Fibroblast of lung (primary cell): Measurements from ENCODE around the gene BICRA. TPM values are rescaled to one million over a fixed set of nuclear protein-coding genes. Genes with fewer than 3 reads are reported as not detected.

ENCODE experiments used
- DNase-seq, 2 donors: peaks; one replicate each; pipeline versions ENCODE4 v3.0.0 to v3.0.0-alpha.2; 2010; ENCODE audit warnings: low read depth in 2 of 2
- H2AFZ ChIP-seq: 2 replicates; pipeline ENCODE4 v1.5.1; 2012; ENCODE audit warnings: low read length, control low read depth, inconsistent platforms
- H3K27ac ChIP-seq: 2 replicates; pipeline ENCODE4 v1.5.1; 2011; ENCODE audit warnings: low read length, control low read depth; ENCODE audit not compliant: insufficient read depth
- H3K27me3 ChIP-seq: 2 replicates; pipeline ENCODE4 v1.5.1; 2011; ENCODE audit warnings: mild to moderate bottlenecking, low read length; ENCODE audit not compliant: control insufficient read depth, insufficient read depth
- H3K36me3 ChIP-seq: 2 replicates; pipeline ENCODE4 v1.5.1; 2011; ENCODE audit warnings: low read length; ENCODE audit not compliant: control insufficient read depth, insufficient read depth
- H3K4me1 ChIP-seq: 2 replicates; pipeline ENCODE4 v1.5.1; 2011; ENCODE audit warnings: low read length; ENCODE audit not compliant: control insufficient read depth, insufficient read depth; ENCODE audit errors: extremely low read depth
- H3K4me2 ChIP-seq: 2 replicates; pipeline ENCODE4 v1.5.1; 2011; ENCODE audit warnings: low read length, control low read depth; ENCODE audit not compliant: insufficient read depth; ENCODE audit errors: extremely low read depth
- H3K4me3 ChIP-seq, 4 experiments: fragments of 200-600 bp in 1 of 4; sonication (generic) in 1 of 4; replicated peaks in 1 of 4; 2 replicates each; pipeline ENCODE4 v1.5.1; 2011 to 2016; ENCODE audit warnings: low read length in 4 of 4, low read depth in 3 of 4, mild to moderate bottlenecking in 3 of 4, control low read depth in 2 of 4, inconsistent platforms in 1 of 4, mixed read lengths in 1 of 4; ENCODE audit not compliant: insufficient read depth in 1 of 4; ENCODE audit errors: control extremely low read depth in 1 of 4
- H3K79me2 ChIP-seq: 2 replicates; pipeline ENCODE4 v1.5.1; 2012; ENCODE audit warnings: mild to moderate bottlenecking, low read length, inconsistent platforms; ENCODE audit not compliant: control insufficient read depth, insufficient read depth
- H3K9ac ChIP-seq: 2 replicates; pipeline ENCODE4 v1.5.1; 2011; ENCODE audit warnings: mild to moderate bottlenecking, low read length, control low read depth; ENCODE audit not compliant: insufficient read depth
- H3K9me3 ChIP-seq: 2 replicates; pipeline ENCODE4 v1.5.1; 2012; ENCODE audit warnings: low read depth, low read length; ENCODE audit not compliant: control insufficient read depth, insufficient read depth
- H4K20me1 ChIP-seq: 2 replicates; pipeline ENCODE4 v1.5.1; 2011; ENCODE audit warnings: low read length; ENCODE audit not compliant: control insufficient read depth, insufficient read depth; ENCODE audit errors: extremely low read depth
- EZH2 ChIP-seq: IDR thresholded peaks from 2 replicates; pipeline ENCODE4 v1.5.1; 2012; ENCODE audit warnings: low read length, control low read depth, mild to moderate bottlenecking; ENCODE audit errors: missing control alignments
- polyA plus RNA-seq, 2 donors: library from polyadenylated mRNA; depleted of rRNA in 1 of 2; stranded (reverse) in 1 of 2; unstranded in 1 of 2; fragments of >200 nt; gene quantifications; 2 replicates each; pipeline ENCODE4 v1.2.1, GENCODE V29; 2011 to 2012; ENCODE audit warnings: missing spikeins in 1 of 2
- total RNA-seq: library from RNA; depleted of rRNA; stranded (reverse); fragments of >200 nt; gene quantifications from 2 replicates; pipeline ENCODE4 v1.2.1, GENCODE V29; 2014
- TF ChIP-seq, protein P1 (sequence below), 2 donors: IDR thresholded peaks in 1 of 2; conservative IDR thresholded peaks in 1 of 2; 1 replicate in 1 of 2; 2 replicates in 1 of 2; pipeline ENCODE4 v1.5.1; 2011 to 2012; ENCODE audit warnings: low read length in 2 of 2, control low read depth in 1 of 2, inconsistent platforms in 1 of 2, low read depth in 1 of 2, mild to moderate bottlenecking in 1 of 2

BICRA gene
- total and polyA plus RNA-seq, 2 donors (not counting 1 experiment from before 2014, with no cell fraction given), result 0.44 to 3.8 TPM

DNA sequence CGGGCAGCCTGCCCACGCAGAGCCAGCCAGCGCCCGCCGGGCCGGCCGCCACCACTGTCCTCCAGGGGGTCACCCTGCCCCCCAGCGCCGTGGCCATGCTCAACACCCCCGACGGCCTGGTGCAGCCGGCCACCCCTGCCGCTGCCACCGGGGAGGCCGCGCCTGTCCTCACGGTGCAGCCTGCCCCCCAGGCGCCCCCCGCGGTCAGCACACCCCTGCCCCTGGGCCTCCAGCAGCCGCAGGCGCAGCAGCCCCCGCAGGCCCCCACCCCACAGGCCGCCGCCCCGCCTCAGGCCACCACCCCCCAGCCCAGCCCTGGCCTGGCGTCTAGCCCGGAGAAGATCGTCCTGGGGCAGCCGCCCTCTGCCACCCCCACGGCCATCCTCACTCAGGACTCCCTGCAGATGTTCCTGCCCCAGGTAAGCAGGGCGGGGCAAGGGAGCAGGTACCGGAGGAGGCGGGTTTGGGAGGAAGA is 72.0 kb downstream of the BICRA start:
- Histone ChIP-seq H3K9ac (no peak overlapping the region), H3K9me3 (no peaks in the 10 kb centered on the region), H3K79me2 (no peaks in the 10 kb centered on the region), H3K27me3 (no peaks in the 10 kb centered on the region), H3K4me3 (no peak overlapping the region), H3K4me2 (no peak overlapping the region), H3K36me3 (peaks cover 11% of the 10 kb centered on the region), H3K4me1 (no peaks in the 10 kb centered on the region), H4K20me1 (no peaks in the 10 kb centered on the region), H2AFZ (no peak overlapping the region), H3K27ac (no peak overlapping the region)
- no peak for DNase-seq
- TF ChIP-seq, protein P1, sequence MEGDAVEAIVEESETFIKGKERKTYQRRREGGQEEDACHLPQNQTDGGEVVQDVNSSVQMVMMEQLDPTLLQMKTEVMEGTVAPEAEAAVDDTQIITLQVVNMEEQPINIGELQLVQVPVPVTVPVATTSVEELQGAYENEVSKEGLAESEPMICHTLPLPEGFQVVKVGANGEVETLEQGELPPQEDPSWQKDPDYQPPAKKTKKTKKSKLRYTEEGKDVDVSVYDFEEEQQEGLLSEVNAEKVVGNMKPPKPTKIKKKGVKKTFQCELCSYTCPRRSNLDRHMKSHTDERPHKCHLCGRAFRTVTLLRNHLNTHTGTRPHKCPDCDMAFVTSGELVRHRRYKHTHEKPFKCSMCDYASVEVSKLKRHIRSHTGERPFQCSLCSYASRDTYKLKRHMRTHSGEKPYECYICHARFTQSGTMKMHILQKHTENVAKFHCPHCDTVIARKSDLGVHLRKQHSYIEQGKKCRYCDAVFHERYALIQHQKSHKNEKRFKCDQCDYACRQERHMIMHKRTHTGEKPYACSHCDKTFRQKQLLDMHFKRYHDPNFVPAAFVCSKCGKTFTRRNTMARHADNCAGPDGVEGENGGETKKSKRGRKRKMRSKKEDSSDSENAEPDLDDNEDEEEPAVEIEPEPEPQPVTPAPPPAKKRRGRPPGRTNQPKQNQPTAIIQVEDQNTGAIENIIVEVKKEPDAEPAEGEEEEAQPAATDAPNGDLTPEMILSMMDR (conservative IDR thresholded peaks at IDR 0.05 in 1 of 2, IDR thresholded peaks at IDR 0.05 in 1 of 2; ENCODE audit: low read depth in 1 of 2, low read length in 2 of 2), result no peak
- no peak for TF ChIP-seq EZH2

DNA sequence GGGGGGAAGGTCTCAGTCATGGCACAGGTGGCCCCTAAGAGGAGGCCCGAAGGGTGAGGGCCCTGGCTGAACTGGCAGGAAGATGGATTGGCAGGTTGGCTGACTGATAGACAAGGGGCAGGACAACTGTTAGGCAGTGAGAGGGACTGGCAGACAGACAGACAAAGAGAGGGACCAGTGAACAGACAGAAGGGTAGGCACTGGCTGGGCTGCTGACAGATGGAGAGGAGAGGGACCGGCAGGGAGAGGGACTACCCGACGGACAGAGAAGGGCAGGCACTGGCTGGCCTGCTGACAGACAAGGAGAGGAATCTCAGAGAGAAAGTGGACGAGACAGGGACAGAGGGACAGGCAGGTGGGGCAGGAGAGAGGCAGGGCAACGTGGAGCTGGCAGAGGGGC is 72.5 kb downstream of the BICRA start:
- no peak overlapping the region for H3K4me2 ChIP-seq
- no peaks in the 10 kb centered on the region for H4K20me1 ChIP-seq
- H3K27me3 ChIP-seq, result no peaks in the 10 kb centered on the region
- no peaks in the 10 kb centered on the region for H3K9me3 ChIP-seq
- H3K36me3 ChIP-seq, result peaks cover 11% of the 10 kb centered on the region
- no peak for TF ChIP-seq EZH2
- TF ChIP-seq, protein P1 (conservative IDR thresholded peaks at IDR 0.05 in 1 of 2, IDR thresholded peaks at IDR 0.05 in 1 of 2; ENCODE audit: low read depth in 1 of 2, low read length in 2 of 2), result no peak
- no peak overlapping the region for H3K9ac ChIP-seq
- no peak overlapping the region for H2AFZ ChIP-seq
- no peaks in the 10 kb centered on the region for H3K4me1 ChIP-seq
- H3K4me3 ChIP-seq, result no peak overlapping the region
- H3K79me2 ChIP-seq, result no peaks in the 10 kb centered on the region
- H3K27ac ChIP-seq, result no peak overlapping the region
- no peak for DNase-seq

DNA sequence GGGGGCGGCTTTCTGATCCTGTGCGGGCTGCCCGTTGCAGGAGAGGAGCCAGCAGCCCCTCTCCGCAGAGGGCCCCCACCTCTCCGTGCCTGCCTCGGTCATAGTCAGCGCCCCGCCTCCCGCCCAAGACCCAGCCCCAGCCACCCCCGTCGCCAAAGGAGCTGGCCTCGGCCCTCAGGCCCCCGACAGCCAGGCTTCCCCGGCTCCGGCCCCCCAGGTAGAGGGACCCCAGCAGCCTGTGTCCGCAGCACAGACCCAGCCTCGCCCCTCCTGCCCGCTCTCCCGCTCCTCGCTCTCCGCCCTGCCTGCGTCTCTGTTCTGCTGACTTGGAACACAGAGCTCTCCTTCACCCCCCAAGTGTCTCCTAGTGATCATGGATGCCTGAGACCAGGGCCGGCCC is 73.0 kb downstream of the BICRA start:
- no peaks in the 10 kb centered on the region for H4K20me1 ChIP-seq
- H3K36me3 ChIP-seq, result peaks cover 8% of the 10 kb centered on the region
- no peaks in the 10 kb centered on the region for H3K4me1 ChIP-seq
- no peaks in the 10 kb centered on the region for H3K9me3 ChIP-seq
- no peak for TF ChIP-seq EZH2
- TF ChIP-seq, protein P1 (conservative IDR thresholded peaks at IDR 0.05 in 1 of 2, IDR thresholded peaks at IDR 0.05 in 1 of 2; ENCODE audit: low read depth in 1 of 2, low read length in 2 of 2), result no peak
- H2AFZ ChIP-seq, result no peak overlapping the region
- no peak overlapping the region for H3K27ac ChIP-seq
- H3K4me3 ChIP-seq, result no peak overlapping the region
- H3K79me2 ChIP-seq, result no peaks in the 10 kb centered on the region
- no peak for DNase-seq
- H3K27me3 ChIP-seq, result no peaks in the 10 kb centered on the region
- H3K4me2 ChIP-seq, result no peak overlapping the region
- H3K9ac ChIP-seq, result no peak overlapping the region
